Testis (tissue), 2 donors: ENCODE results near the gene OR52H1.

Experiments used
- POLR2A ChIP-seq: fragments of 450-650 bp; IDR thresholded peaks from one replicate; pipeline ENCODE4 v1.6.1; 2017; ENCODE audit warnings: antibody characterized with exemption, mild to moderate bottlenecking, moderate library complexity
- TF ChIP-seq, protein P1 (sequence below), 3 experiments: fragments of 450-650 bp in 2 of 3; fragments of 200-600 bp in 1 of 3; sonication (generic) in 1 of 3; IDR thresholded peaks; one replicate each; pipeline ENCODE4 v1.5.1; 2016 to 2019; ENCODE audit warnings: antibody characterized with exemption in 3 of 3, mild to moderate bottlenecking in 2 of 3, moderate library complexity in 1 of 3

DNA sequence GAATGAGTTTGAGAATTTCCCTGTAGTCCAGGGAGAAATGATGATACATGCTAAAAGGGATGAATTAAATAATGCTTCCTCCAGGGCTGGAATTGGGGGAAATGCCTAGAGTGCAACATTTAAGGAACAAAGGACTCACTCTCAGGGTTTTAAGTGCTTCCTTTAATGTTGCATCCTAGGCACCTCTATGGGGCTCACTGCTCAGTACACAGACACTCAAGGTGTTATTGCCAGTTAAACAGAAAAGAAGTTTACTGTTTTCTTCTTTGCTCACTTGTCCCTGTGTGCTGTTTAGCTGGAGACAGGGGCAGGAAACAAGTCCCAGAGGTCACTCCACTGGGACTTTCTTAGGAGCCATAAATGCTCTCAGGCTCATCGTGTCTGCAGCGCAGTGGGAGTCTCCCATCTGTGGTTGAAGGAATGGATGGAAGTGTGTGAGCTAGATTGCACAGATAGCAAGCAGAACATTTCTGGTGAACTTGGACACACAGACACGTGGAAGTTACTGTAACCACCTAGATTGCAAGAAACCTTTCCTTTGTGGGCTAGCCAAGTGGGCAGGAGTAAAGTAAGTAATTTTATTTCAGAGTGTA, 8.4 kb upstream of the OR52H1 start:
- TF ChIP-seq, protein P1, sequence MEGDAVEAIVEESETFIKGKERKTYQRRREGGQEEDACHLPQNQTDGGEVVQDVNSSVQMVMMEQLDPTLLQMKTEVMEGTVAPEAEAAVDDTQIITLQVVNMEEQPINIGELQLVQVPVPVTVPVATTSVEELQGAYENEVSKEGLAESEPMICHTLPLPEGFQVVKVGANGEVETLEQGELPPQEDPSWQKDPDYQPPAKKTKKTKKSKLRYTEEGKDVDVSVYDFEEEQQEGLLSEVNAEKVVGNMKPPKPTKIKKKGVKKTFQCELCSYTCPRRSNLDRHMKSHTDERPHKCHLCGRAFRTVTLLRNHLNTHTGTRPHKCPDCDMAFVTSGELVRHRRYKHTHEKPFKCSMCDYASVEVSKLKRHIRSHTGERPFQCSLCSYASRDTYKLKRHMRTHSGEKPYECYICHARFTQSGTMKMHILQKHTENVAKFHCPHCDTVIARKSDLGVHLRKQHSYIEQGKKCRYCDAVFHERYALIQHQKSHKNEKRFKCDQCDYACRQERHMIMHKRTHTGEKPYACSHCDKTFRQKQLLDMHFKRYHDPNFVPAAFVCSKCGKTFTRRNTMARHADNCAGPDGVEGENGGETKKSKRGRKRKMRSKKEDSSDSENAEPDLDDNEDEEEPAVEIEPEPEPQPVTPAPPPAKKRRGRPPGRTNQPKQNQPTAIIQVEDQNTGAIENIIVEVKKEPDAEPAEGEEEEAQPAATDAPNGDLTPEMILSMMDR (IDR thresholded peaks at IDR 0.05), result no peak
- TF ChIP-seq POLR2A, result no peak
